GM12878 (cell line): ENCODE data around the gene SLC5A11.

ENCODE experiments used
- E4F1 ChIP-seq: fragments of 450-650 bp; IDR thresholded peaks from 2 replicates; pipeline ENCODE4 v1.6.1; 2018; ENCODE audit warnings: borderline replicate concordance, mild to moderate bottlenecking; ENCODE audit not compliant: partially characterized antibody
- FOXM1 ChIP-seq: IDR thresholded peaks from 2 replicates; pipeline ENCODE4 v1.6.1; 2012; ENCODE audit warnings: low read depth, mild to moderate bottlenecking, inconsistent platforms, low read length, moderate library complexity
- POLR2AphosphoS5 ChIP-seq: IDR thresholded peaks from 2 replicates; pipeline ENCODE4 v1.6.1; 2011; ENCODE audit warnings: mild to moderate bottlenecking, low read length, inconsistent platforms
- RFX5 ChIP-seq: IDR thresholded peaks from 2 replicates; pipeline ENCODE4 v1.6.1; 2011; ENCODE audit warnings: low read depth, low read length, improper control_type of control experiment
- SP1 ChIP-seq: IDR thresholded peaks from one replicate; pipeline ENCODE4 v1.6.1; 2011; ENCODE audit warnings: low read depth, low read length
- TAF1 ChIP-seq: IDR thresholded peaks from 2 replicates; pipeline ENCODE4 v1.6.1; 2011; ENCODE audit warnings: mild to moderate bottlenecking, low read depth, low read length, borderline replicate concordance
- YBX1 ChIP-seq: fragments of 450-650 bp; IDR thresholded peaks from 2 replicates; pipeline ENCODE4 v1.6.1; 2016; ENCODE audit warnings: antibody characterized with exemption
- ZBTB33 ChIP-seq: fragments of 450-650 bp; IDR thresholded peaks from 2 replicates; pipeline ENCODE4 v1.6.1; 2017; ENCODE audit warnings: mild to moderate bottlenecking
- ZNF274 ChIP-seq: IDR thresholded peaks from one replicate; pipeline ENCODE4 v1.8.0; 2011; ENCODE audit not compliant: insufficient read length, insufficient read depth
- ZNF592 ChIP-seq: fragments of 450-650 bp; IDR thresholded peaks from 2 replicates; pipeline ENCODE4 v1.6.1; 2017; ENCODE audit warnings: mild to moderate bottlenecking, moderate library complexity
- TF ChIP-seq, protein P1 (sequence below), 3 experiments: IDR thresholded peaks in 2 of 3; conservative IDR thresholded peaks in 1 of 3; 2 replicates each; pipeline ENCODE4 v1.5.1; 2011; ENCODE audit warnings: low read depth in 3 of 3, low read length in 3 of 3, mild to moderate bottlenecking in 3 of 3, control low read depth in 2 of 3, moderate library complexity in 2 of 3, inconsistent platforms in 1 of 3, mixed read lengths in 1 of 3; ENCODE audit not compliant: control insufficient read depth in 2 of 3, insufficient read depth in 1 of 3; ENCODE audit errors: extremely low read depth in 1 of 3
- TF ChIP-seq, protein P2 (sequence below): fragments of 450-650 bp; IDR thresholded peaks from 2 replicates; pipeline ENCODE4 v1.6.1; 2016; ENCODE audit warnings: mild to moderate bottlenecking

DNA sequence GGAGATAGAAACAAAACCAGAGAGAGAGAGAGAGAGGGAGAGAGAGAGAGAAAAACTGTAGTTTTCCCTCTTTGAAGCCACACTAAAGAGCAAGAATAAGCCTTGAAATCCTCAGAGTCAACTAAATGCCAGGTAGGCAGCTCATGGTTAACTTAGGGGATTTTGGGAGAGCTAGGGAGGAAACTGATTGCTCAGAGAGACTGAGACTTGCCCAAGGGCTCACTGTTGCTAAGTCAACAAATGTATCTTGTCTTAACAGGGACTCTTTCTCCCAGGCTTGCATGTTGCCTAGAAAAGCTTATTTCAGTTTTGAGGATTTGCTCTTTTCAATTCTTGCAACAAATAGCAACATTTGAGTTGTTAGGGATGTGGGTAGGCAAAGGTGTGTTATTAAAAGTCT is 4.5 kb upstream of the SLC5A11 start:
- TF ChIP-seq, protein P1, sequence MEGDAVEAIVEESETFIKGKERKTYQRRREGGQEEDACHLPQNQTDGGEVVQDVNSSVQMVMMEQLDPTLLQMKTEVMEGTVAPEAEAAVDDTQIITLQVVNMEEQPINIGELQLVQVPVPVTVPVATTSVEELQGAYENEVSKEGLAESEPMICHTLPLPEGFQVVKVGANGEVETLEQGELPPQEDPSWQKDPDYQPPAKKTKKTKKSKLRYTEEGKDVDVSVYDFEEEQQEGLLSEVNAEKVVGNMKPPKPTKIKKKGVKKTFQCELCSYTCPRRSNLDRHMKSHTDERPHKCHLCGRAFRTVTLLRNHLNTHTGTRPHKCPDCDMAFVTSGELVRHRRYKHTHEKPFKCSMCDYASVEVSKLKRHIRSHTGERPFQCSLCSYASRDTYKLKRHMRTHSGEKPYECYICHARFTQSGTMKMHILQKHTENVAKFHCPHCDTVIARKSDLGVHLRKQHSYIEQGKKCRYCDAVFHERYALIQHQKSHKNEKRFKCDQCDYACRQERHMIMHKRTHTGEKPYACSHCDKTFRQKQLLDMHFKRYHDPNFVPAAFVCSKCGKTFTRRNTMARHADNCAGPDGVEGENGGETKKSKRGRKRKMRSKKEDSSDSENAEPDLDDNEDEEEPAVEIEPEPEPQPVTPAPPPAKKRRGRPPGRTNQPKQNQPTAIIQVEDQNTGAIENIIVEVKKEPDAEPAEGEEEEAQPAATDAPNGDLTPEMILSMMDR (IDR thresholded peaks at IDR 0.05 in 2 of 3, conservative IDR thresholded peaks at IDR 0.05 in 1 of 3; ENCODE audit: control insufficient read depth in 2 of 3, extremely low read depth in 1 of 3, insufficient read depth in 1 of 3, low read depth in 3 of 3, low read length in 3 of 3), result no peak
- TF ChIP-seq POLR2AphosphoS5 (no peak), E4F1 (no peak), FOXM1 (no peak), RFX5 (no peak), ZBTB33 (no peak), SP1 (no peak), YBX1 (no peak), ZNF274 (no peak), ZNF592 (no peak), TAF1 (no peak)
- TF ChIP-seq, protein P2, sequence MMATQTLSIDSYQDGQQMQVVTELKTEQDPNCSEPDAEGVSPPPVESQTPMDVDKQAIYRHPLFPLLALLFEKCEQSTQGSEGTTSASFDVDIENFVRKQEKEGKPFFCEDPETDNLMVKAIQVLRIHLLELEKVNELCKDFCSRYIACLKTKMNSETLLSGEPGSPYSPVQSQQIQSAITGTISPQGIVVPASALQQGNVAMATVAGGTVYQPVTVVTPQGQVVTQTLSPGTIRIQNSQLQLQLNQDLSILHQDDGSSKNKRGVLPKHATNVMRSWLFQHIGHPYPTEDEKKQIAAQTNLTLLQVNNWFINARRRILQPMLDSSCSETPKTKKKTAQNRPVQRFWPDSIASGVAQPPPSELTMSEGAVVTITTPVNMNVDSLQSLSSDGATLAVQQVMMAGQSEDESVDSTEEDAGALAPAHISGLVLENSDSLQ, result no peak
